22Rv1 (cell line): ENCODE data around the gene CD14.

Experiments
- H3K27ac ChIP-seq: fragments of 450-650 bp; 2 replicates; pipeline ENCODE4 v1.5.1; 2017
- CTCF ChIP-seq: fragments of 450-650 bp; IDR thresholded peaks from 2 replicates; pipeline ENCODE4 v1.5.1; 2017; ENCODE audit warnings: mild to moderate bottlenecking
- ZFX ChIP-seq: fragments of 450-650 bp; IDR thresholded peaks from 2 replicates; pipeline ENCODE4 v1.6.1; 2017; ENCODE audit warnings: antibody characterized with exemption, borderline replicate concordance

CD14 gene

GRCh38 chr5:140641716-140642115 lies 8.7 kb upstream of the CD14 start:
- H3K27ac ChIP-seq = no peak overlapping the region
- TF ChIP-seq CTCF (no peak), ZFX (no peak)

- peak within 1 kb of the TSS; percentile 70 for H3K27ac ChIP-seq
- TF ChIP-seq CTCF (peak; percentile 82), ZFX (no peak)
Observed at GRCh38 chr5:140639148-140639981, 6.4 kb upstream of the CD14 start, which contains the start of gene TMCO6. TSS of gene TMCO6 (plus strand) at chr5:140639451. CDS start at chr5:140639528, 77 bp downstream.

- peak overlapping the region; percentile 70 for H3K27ac ChIP-seq
Observed at GRCh38 chr5:140638898-140639147, 5.8 kb upstream of the CD14 start.

GRCh38 chr5:140637371-140638100 lies 4.6 kb upstream of the CD14 start:
- no peak for TF ChIP-seq CTCF
- H3K27ac ChIP-seq = no peak overlapping the region

- TF ChIP-seq ZFX = no peak
- peak; percentile 31; the same call in 1 of the 2 replicates for TF ChIP-seq CTCF
Observed at GRCh38 chr5:140635291-140636257, 2.6 kb upstream of the CD14 start.

GRCh38 chr5:140634103-140634502 lies 1.1 kb upstream of the CD14 start:
- TF ChIP-seq ZFX (no peak), CTCF (no peak)
- H3K27ac ChIP-seq = no peak overlapping the region

More at GRCh38 chr5:140635291-140636257, 2.6 kb upstream of the CD14 start:
- H3K27ac ChIP-seq = no peak overlapping the region

- no peak overlapping the region for H3K27ac ChIP-seq
- no peak for TF ChIP-seq ZFX
- no peak for TF ChIP-seq CTCF
Observed at GRCh38 chr5:140633501-140633900, 526 bp upstream of the CD14 start.
